HepG2 (cell line): ENCODE data around the gene URAD. TPM values are rescaled to one million over a fixed set of nuclear protein-coding genes. Genes with fewer than 3 reads are reported as not detected.

Source experiments
- BCL6 ChIP-seq: IDR thresholded peaks from 2 replicates; pipeline ENCODE4 v1.6.1; 2016; ENCODE audit warnings: missing genetic modification reagents, missing compliant biosample characterization
- PAF1 ChIP-seq: IDR thresholded peaks from 2 replicates; pipeline ENCODE4 v1.6.1; 2016; ENCODE audit warnings: missing genetic modification reagents, missing compliant biosample characterization
- SRSF1 ChIP-seq: fragments of 200-400 bp; formaldehyde crosslinking; optimal IDR thresholded peaks from 2 replicates; pipeline ENCODE3; 2017; ENCODE audit warnings: mild to moderate bottlenecking, low read depth, low read length, moderate library complexity
- ZBTB21 ChIP-seq: sonication (generic); formaldehyde crosslinking; IDR thresholded peaks from 2 replicates; pipeline ENCODE4 v1.4.0; 2020; ENCODE audit warnings: missing genetic modification reagents
- ZMYM2 ChIP-seq: sonication (generic); formaldehyde crosslinking; IDR thresholded peaks from 2 replicates; pipeline ENCODE4 v1.8.0; 2022; ENCODE audit warnings: mild to moderate bottlenecking, missing genetic modification reagents
- ZNF10 ChIP-seq: sonication (generic); formaldehyde crosslinking; IDR thresholded peaks from 2 replicates; pipeline ENCODE4 v1.4.0; 2020; ENCODE audit warnings: mild to moderate bottlenecking, low read depth, missing genetic modification reagents, borderline replicate concordance
- ZNF274 ChIP-seq: sonication (generic); formaldehyde crosslinking; IDR thresholded peaks from 2 replicates; pipeline ENCODE4 v1.5.1; 2020; ENCODE audit warnings: mild to moderate bottlenecking, missing genetic modification reagents
- ZNF33A ChIP-seq: sonication (generic); formaldehyde crosslinking; IDR thresholded peaks from 2 replicates; pipeline ENCODE4 v1.5.1; 2020; ENCODE audit warnings: missing genetic modification reagents, mild to moderate bottlenecking, moderate library complexity, borderline replicate concordance
- ZNF562 ChIP-seq: sonication (generic); formaldehyde crosslinking; IDR thresholded peaks from 2 replicates; pipeline ENCODE4 v1.8.0; 2022; ENCODE audit warnings: missing genetic modification reagents, borderline replicate concordance
- ZNF672 ChIP-seq: sonication (generic); formaldehyde crosslinking; IDR thresholded peaks from 2 replicates; pipeline ENCODE4 v1.8.1; 2022; ENCODE audit warnings: missing genetic modification reagents
- ZNF775 ChIP-seq: sonication (generic); formaldehyde crosslinking; IDR thresholded peaks from 2 replicates; pipeline ENCODE4 v1.4.0; 2020; ENCODE audit warnings: missing genetic modification reagents, mild to moderate bottlenecking, moderate library complexity, borderline replicate concordance
- polyA plus RNA-seq, 8 experiments: library from polyadenylated mRNA; depleted of rRNA in 3 of 8; stranded (reverse) in 7 of 8; unstranded in 1 of 8; fragments of >200 nt; fragmentation: Illumina TruSeq in 4 of 8; extraction: Trizol in 4 of 8; gene quantifications; 2 replicates each; pipeline versions ENCODE4 v1.2.1 to v1.2.3, GENCODE V29; 2011 to 2016; ENCODE audit warnings: low read depth in 4 of 8, missing spikeins in 1 of 8, mixed read lengths in 1 of 8; ENCODE audit not compliant: insufficient read depth in 1 of 8
- total RNA-seq, 5 experiments: library from RNA; depleted of rRNA; stranded (reverse); fragments of >200 nt; fragmentation: Illumina TruSeq; extraction: Trizol; gene quantifications; 2 replicates each; pipeline ENCODE4 v1.2.3, GENCODE V29; 2016; ENCODE audit warnings: low read depth in 1 of 5
- TF ChIP-seq, protein P1 (sequence below): sonication (generic); formaldehyde crosslinking; IDR thresholded peaks from 2 replicates; pipeline ENCODE4 v1.5.0; 2020; ENCODE audit warnings: mild to moderate bottlenecking, missing genetic modification reagents
- TF ChIP-seq, protein P2 (sequence below): sonication (generic); formaldehyde crosslinking; IDR thresholded peaks from 2 replicates; pipeline ENCODE4 v1.5.1; 2020; ENCODE audit warnings: missing genetic modification reagents, mild to moderate bottlenecking, borderline replicate concordance
- TF ChIP-seq, protein P3 (sequence below): sonication (generic); formaldehyde crosslinking; IDR thresholded peaks from 2 replicates; pipeline ENCODE4 v1.4.0; 2020; ENCODE audit warnings: missing genetic modification reagents
- TF ChIP-seq, protein P4 (sequence below): sonication (generic); formaldehyde crosslinking; IDR thresholded peaks from 2 replicates; pipeline ENCODE4 v1.5.0; 2020; ENCODE audit warnings: mild to moderate bottlenecking, missing genetic modification reagents
- TF ChIP-seq, protein P5 (sequence below): sonication (generic); formaldehyde crosslinking; IDR thresholded peaks from 2 replicates; pipeline ENCODE4 v1.4.0; 2020; ENCODE audit warnings: mild to moderate bottlenecking, missing genetic modification reagents

The URAD gene
- total and polyA plus RNA-seq, 2 of the 13 experiments (the other 11 are each of a cell fraction or from before 2014, with no cell fraction given): not detected

DNA sequence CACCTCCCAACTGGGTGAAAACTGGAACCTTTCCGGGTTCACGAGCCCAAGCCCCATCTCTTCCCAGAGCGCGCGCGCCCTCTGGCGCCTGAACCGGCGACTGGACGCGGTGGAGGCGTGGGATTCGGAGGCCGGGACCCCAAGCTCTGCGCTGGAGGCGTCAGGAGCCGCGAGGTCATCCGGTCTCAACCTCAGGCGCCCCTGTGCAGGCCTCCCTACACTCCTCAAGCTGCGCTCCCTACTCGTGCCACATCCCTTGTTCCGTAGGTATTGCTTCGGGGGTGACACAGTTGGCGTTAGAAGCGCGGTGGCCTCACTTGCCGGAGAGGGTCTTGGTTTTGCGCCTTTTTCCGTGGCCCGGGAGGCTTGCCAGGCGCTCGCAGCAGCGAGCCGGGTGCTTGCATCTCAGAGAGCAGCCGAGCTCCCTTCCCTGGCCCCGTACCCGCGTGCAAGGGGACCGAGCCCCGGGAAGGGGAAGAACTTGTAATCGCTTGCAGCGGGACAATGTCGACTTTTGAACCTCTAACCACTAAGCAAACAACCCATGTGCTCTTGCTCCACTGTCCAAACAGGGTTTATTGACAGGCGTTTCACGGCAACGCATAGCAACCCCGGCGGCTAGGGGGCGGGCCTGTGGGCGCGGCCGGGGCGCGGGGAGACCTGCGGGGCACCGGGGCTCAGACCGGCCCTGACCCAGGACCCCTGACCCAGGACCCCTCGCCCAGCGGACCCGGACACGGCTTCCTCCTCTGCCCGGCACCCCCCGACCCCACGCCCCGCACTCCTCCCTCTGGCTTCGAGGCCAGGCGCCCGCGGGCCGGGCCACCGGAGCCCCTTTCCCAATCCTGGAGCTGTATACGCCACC, 27.9 kb downstream of the URAD start (continued):
- TF ChIP-seq ZBTB21 (CRISPR knock-in tag) (no peak), ZNF672 (CRISPR knock-in tag) (no peak), BCL6 (CRISPR knock-in tag) (peak; percentile 97), ZNF274 (CRISPR knock-in tag) (no peak), SRSF1 (no peak), ZMYM2 (CRISPR knock-in tag) (no peak), ZNF10 (CRISPR knock-in tag) (no peak), PAF1 (CRISPR knock-in tag) (no peak), ZNF562 (CRISPR knock-in tag) (no peak), ZNF33A (CRISPR knock-in tag) (no peak), ZNF775 (CRISPR knock-in tag) (no peak)
- TF ChIP-seq, protein P1, sequence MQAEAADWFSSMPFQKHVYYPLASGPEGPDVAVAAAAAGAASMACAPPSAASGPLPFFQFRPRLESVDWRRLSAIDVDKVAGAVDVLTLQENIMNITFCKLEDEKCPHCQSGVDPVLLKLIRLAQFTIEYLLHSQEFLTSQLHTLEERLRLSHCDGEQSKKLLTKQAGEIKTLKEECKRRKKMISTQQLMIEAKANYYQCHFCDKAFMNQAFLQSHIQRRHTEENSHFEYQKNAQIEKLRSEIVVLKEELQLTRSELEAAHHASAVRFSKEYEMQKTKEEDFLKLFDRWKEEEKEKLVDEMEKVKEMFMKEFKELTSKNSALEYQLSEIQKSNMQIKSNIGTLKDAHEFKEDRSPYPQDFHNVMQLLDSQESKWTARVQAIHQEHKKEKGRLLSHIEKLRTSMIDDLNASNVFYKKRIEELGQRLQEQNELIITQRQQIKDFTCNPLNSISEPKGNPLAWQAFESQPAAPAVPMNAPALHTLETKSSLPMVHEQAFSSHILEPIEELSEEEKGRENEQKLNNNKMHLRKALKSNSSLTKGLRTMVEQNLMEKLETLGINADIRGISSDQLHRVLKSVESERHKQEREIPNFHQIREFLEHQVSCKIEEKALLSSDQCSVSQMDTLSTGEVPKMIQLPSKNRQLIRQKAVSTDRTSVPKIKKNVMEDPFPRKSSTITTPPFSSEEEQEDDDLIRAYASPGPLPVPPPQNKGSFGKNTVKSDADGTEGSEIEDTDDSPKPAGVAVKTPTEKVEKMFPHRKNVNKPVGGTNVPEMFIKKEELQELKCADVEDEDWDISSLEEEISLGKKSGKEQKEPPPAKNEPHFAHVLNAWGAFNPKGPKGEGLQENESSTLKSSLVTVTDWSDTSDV: no peak
- TF ChIP-seq, protein P2, sequence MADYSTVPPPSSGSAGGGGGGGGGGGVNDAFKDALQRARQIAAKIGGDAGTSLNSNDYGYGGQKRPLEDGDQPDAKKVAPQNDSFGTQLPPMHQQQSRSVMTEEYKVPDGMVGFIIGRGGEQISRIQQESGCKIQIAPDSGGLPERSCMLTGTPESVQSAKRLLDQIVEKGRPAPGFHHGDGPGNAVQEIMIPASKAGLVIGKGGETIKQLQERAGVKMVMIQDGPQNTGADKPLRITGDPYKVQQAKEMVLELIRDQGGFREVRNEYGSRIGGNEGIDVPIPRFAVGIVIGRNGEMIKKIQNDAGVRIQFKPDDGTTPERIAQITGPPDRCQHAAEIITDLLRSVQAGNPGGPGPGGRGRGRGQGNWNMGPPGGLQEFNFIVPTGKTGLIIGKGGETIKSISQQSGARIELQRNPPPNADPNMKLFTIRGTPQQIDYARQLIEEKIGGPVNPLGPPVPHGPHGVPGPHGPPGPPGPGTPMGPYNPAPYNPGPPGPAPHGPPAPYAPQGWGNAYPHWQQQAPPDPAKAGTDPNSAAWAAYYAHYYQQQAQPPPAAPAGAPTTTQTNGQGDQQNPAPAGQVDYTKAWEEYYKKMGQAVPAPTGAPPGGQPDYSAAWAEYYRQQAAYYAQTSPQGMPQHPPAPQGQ (CRISPR knock-in tag): no peak
- TF ChIP-seq, protein P3, sequence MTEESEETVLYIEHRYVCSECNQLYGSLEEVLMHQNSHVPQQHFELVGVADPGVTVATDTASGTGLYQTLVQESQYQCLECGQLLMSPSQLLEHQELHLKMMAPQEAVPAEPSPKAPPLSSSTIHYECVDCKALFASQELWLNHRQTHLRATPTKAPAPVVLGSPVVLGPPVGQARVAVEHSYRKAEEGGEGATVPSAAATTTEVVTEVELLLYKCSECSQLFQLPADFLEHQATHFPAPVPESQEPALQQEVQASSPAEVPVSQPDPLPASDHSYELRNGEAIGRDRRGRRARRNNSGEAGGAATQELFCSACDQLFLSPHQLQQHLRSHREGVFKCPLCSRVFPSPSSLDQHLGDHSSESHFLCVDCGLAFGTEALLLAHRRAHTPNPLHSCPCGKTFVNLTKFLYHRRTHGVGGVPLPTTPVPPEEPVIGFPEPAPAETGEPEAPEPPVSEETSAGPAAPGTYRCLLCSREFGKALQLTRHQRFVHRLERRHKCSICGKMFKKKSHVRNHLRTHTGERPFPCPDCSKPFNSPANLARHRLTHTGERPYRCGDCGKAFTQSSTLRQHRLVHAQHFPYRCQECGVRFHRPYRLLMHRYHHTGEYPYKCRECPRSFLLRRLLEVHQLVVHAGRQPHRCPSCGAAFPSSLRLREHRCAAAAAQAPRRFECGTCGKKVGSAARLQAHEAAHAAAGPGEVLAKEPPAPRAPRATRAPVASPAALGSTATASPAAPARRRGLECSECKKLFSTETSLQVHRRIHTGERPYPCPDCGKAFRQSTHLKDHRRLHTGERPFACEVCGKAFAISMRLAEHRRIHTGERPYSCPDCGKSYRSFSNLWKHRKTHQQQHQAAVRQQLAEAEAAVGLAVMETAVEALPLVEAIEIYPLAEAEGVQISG (CRISPR knock-in tag): peak; percentile 83
- TF ChIP-seq, protein P4, sequence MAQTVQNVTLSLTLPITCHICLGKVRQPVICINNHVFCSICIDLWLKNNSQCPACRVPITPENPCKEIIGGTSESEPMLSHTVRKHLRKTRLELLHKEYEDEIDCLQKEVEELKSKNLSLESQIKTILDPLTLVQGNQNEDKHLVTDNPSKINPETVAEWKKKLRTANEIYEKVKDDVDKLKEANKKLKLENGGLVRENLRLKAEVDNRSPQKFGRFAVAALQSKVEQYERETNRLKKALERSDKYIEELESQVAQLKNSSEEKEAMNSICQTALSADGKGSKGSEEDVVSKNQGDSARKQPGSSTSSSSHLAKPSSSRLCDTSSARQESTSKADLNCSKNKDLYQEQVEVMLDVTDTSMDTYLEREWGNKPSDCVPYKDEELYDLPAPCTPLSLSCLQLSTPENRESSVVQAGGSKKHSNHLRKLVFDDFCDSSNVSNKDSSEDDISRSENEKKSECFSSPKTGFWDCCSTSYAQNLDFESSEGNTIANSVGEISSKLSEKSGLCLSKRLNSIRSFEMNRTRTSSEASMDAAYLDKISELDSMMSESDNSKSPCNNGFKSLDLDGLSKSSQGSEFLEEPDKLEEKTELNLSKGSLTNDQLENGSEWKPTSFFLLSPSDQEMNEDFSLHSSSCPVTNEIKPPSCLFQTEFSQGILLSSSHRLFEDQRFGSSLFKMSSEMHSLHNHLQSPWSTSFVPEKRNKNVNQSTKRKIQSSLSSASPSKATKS (CRISPR knock-in tag): peak; percentile 79; the same call in 1 of the 2 replicates
- TF ChIP-seq, protein P5, sequence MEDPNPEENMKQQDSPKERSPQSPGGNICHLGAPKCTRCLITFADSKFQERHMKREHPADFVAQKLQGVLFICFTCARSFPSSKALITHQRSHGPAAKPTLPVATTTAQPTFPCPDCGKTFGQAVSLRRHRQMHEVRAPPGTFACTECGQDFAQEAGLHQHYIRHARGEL (CRISPR knock-in tag): 0 out of 2 replicates have a peak, but pooled peaks have one; percentile 24
